ENCODE results near the gene IER3. TPM values are rescaled to one million over a fixed set of nuclear protein-coding genes. Genes with fewer than 3 reads are reported as not detected.

The IER3 gene
- total and polyA plus RNA-seq, 2 of the 8 experiments (the other 6 are each of a cell fraction or from before 2014, with no cell fraction given): 11.9 to 26.5 TPM

- H4K5ac ChIP-seq (ENCODE audit: insufficient read length, low read depth, low read length): no peak overlapping the region
- no peak overlapping the region for H2BK120ac ChIP-seq (replicated peaks; ENCODE audit: low read depth, low read length)
- H2BK15ac ChIP-seq (ENCODE audit: low read length): no peak overlapping the region
- ChIA-PET CTCF (ENCODE audit: partially characterized antibody) (interaction anchor here (0.7 to 1.8 kb wide), 2 partner anchors 18 to 23 kb away, joined by 4 to 5 read pairs; no protein-coding TSS in a partner anchor), POLR2A (ENCODE audit: partially characterized antibody) (interaction anchor here (1.3 to 35.9 kb wide), 4 partner anchors 7 to 103 kb away, joined by 4 to 732 read pairs (median 368); partner anchors contain the start of genes MDC1, NRM and TUBB)
- no peak overlapping the region for H2AFZ ChIP-seq (ENCODE audit: low read length)
- H3K27me3 ChIP-seq (replicated peaks in 1 of 4; ENCODE audit: control insufficient read depth in 3 of 4, extremely low read depth in 1 of 4, insufficient read depth in 3 of 4, low read length in 3 of 4): no peaks in the 10 kb centered on the region
- no peak overlapping the region for H4K8ac ChIP-seq (ENCODE audit: extremely low read depth, insufficient read depth, low read length)
- H3K27ac ChIP-seq (ENCODE audit: low read depth, low read length): no peak overlapping the region
- H3K4me1 ChIP-seq (replicated peaks in 1 of 4; ENCODE audit: control insufficient read depth in 3 of 4, insufficient read depth in 4 of 4, low read length in 3 of 4): no peaks in the 10 kb centered on the region; a peak in 1 of 7 replicates
- H3K9me3 ChIP-seq (ENCODE audit: insufficient read depth in 2 of 2, low read depth in 1 of 2, low read length in 1 of 2): no peaks in the 10 kb centered on the region
- no peak overlapping the region for H3K4ac ChIP-seq (replicated peaks; ENCODE audit: insufficient read length, low read depth, low read length)
- no peak for FAIRE-seq
- H3K56ac ChIP-seq (replicated peaks; ENCODE audit: insufficient read length, low read depth, low read length): no peak overlapping the region
- no peaks in the 10 kb centered on the region for H3K23me2 ChIP-seq (ENCODE audit: low read depth, low read length)
- H3K23ac ChIP-seq (ENCODE audit: insufficient read length): no peak overlapping the region
- H3K14ac ChIP-seq (ENCODE audit: insufficient read length): no peak overlapping the region
- H2AK5ac ChIP-seq (ENCODE audit: low read depth, low read length): no peak overlapping the region
- H2BK20ac ChIP-seq (ENCODE audit: low read length): no peak overlapping the region
- H3K36me3 ChIP-seq (ENCODE audit: control insufficient read depth in 2 of 4, insufficient read depth in 4 of 4, low read length in 3 of 4): peaks cover 15 to 53% (median 38%) of the 10 kb centered on the region in 4 experiments; a peak in 7 of 8 replicates
- H3K4me2 ChIP-seq (ENCODE audit: insufficient read depth in 1 of 2, low read depth in 2 of 2, low read length in 2 of 2): no peak overlapping the region
- no peak for DNase-seq (ENCODE audit: low read depth in 1 of 2, low spot score in 2 of 2)
- no peak overlapping the region for H3K9ac ChIP-seq (replicated peaks in 1 of 4; ENCODE audit: extremely low read depth in 1 of 4, low read depth in 3 of 4, low read length in 3 of 4)
- no peak overlapping the region for H2BK5ac ChIP-seq (ENCODE audit: low read depth, low read length)
- no peak overlapping the region for H4K91ac ChIP-seq (replicated peaks; ENCODE audit: insufficient read length, low read length)
- WGBS, 2 experiments (ENCODE audit: extremely low coverage in 1 of 2, insufficient coverage in 1 of 2, insufficient read length in 1 of 2, insufficient replicate concordance in 2 of 2, low coverage in 1 of 2, low lambda C conversion rate in 2 of 2, missing lambda C conversion rate in 1 of 2): 92% methylated on average over 5 of the region's 6 CpGs; no CpG with 5 or more reads in 1 of the 2 experiments
- no peaks in the 10 kb centered on the region; the same call in 1 of the 2 replicates for H3K79me1 ChIP-seq (ENCODE audit: low read depth, low read length)
- no peak overlapping the region for H2BK12ac ChIP-seq (ENCODE audit: low read depth, low read length)
- H4K20me1 ChIP-seq (replicated peaks in 1 of 2; ENCODE audit: control insufficient read depth in 1 of 2, insufficient read depth in 2 of 2, low read length in 2 of 2): peaks cover 3 to 5% of the 10 kb centered on the region in 2 experiments
- H3K79me2 ChIP-seq (ENCODE audit: control insufficient read depth in 1 of 2, insufficient read depth in 2 of 2, low read length in 2 of 2): no peaks in the 10 kb centered on the region
- H3K18ac ChIP-seq (ENCODE audit: extremely low read depth, low read length): no peak overlapping the region
- H3K4me3 ChIP-seq (ENCODE audit: extremely low read depth in 1 of 4, insufficient read depth in 2 of 4, low read depth in 3 of 4, low read length in 4 of 4): no peak overlapping the region
- TF ChIP-seq SP1 (IDR thresholded peaks at IDR 0.05; ENCODE audit: low read depth, low read length) (no peak), BCL11A (IDR thresholded peaks at IDR 0.05; ENCODE audit: low read depth in 2 of 2, low read length in 2 of 2) (no peak), POLR2A (IDR thresholded peaks at IDR 0.05; ENCODE audit: control extremely low read depth in 1 of 2, low read depth in 2 of 2, low read length in 2 of 2) (no peak), SRF (IDR thresholded peaks at IDR 0.05; ENCODE audit: low read depth, low read length) (no peak), NANOG (IDR thresholded peaks at IDR 0.05; ENCODE audit: insufficient read depth, low read depth, low read length, poor library complexity, severe bottlenecking) (no peak), PHF8 (conservative IDR thresholded peaks at IDR 0.05; ENCODE audit: low read depth, low read length) (no peak), JUN (IDR thresholded peaks at IDR 0.05; ENCODE audit: low read depth, low read length) (no peak), MAFK (IDR thresholded peaks at IDR 0.05; ENCODE audit: low read depth, low read length) (no peak), SIN3A (conservative IDR thresholded peaks at IDR 0.05 in 1 of 2, IDR thresholded peaks at IDR 0.05 in 1 of 2; ENCODE audit: low read depth in 1 of 2, low read length in 2 of 2) (no peak), TEAD4 (IDR thresholded peaks at IDR 0.05; ENCODE audit: low read depth, low read length) (no peak), KDM1A (IDR thresholded peaks at IDR 0.05; ENCODE audit: borderline replicate concordance, low read length) (no peak), GABPA (IDR thresholded peaks at IDR 0.05; ENCODE audit: borderline replicate concordance, insufficient read depth, low read length) (no peak)
These were observed 37.0 kb downstream of the IER3 start for GRCh38 chr6:30707281-30707850.
